WTC11 (cell line): ENCODE measurements around the gene PRM3. TPM values are rescaled to one million over a fixed set of nuclear protein-coding genes. Genes with fewer than 3 reads are reported as not detected.

Source experiments
- ATAC-seq: fragments of 200-7000 bp; cut with Tn5 transposase; 2 replicates; pipeline ENCODE4 v1.10.0; 2021; ENCODE audit warnings: mild to moderate bottlenecking, moderate library complexity
- CTCF ChIA-PET: fragments of 300-600 bp; sonication (Branson Sonifier 250); formaldehyde crosslinking; loops from one replicate; lab custom pipeline; 2021; ENCODE audit warnings: antibody characterized with exemption; lab: Charles Lee
- POLR2A ChIA-PET: fragments of 350-600 bp; sonication (Branson Sonifier 250); formaldehyde crosslinking; loops from one replicate; lab custom pipeline; 2021; ENCODE audit warnings: antibody characterized with exemption; lab: Charles Lee
- DNase-seq: peaks from one replicate; pipeline ENCODE4 v3.0.0; 2021; ENCODE audit warnings: low spot score
- H3K27ac Mint-ChIP-seq: 2 replicates; pipeline ENCODE4 v1.8.0; 2021; ENCODE audit warnings: mixed read lengths
- H3K27me3 Mint-ChIP-seq: 2 replicates; pipeline ENCODE4 v1.8.0; 2021; ENCODE audit warnings: low read depth, mild to moderate bottlenecking, moderate library complexity, mixed read lengths
- H3K36me3 Mint-ChIP-seq: 2 replicates; pipeline ENCODE4 v1.8.0; 2021; ENCODE audit warnings: mixed read lengths
- H3K4me1 Mint-ChIP-seq: 2 replicates; pipeline ENCODE4 v1.8.0; 2022; ENCODE audit warnings: mixed read lengths
- H3K4me3 Mint-ChIP-seq: 2 replicates; pipeline ENCODE4 v1.8.0; 2021; ENCODE audit warnings: mild to moderate bottlenecking, moderate library complexity, mixed read lengths
- H3K9me3 Mint-ChIP-seq: 2 replicates; pipeline ENCODE4 v1.8.0; 2021; ENCODE audit warnings: mixed read lengths
- AR ChIP-seq: fragments of 250-450 bp; sonication (Bioruptor Pico); IDR thresholded peaks from 2 replicates; pipeline ENCODE4 v1.9.0; 2021; ENCODE audit warnings: mild to moderate bottlenecking
- ARID4B ChIP-seq: sonication (generic); formaldehyde crosslinking; IDR thresholded peaks from 2 replicates; pipeline ENCODE4 v1.8.0; 2023; ENCODE audit warnings: missing genetic modification reagents, mild to moderate bottlenecking, borderline replicate concordance
- FOXK1 ChIP-seq: sonication (generic); formaldehyde crosslinking; IDR thresholded peaks from 2 replicates; pipeline ENCODE4 v1.8.0; 2022; ENCODE audit warnings: mild to moderate bottlenecking, moderate library complexity, missing genetic modification reagents
- FOXP1 ChIP-seq: sonication (generic); formaldehyde crosslinking; IDR thresholded peaks from 2 replicates; pipeline ENCODE4 v1.8.0; 2022; ENCODE audit warnings: missing genetic modification reagents, mild to moderate bottlenecking, moderate library complexity, borderline replicate concordance
- FOXP4 ChIP-seq: sonication (generic); formaldehyde crosslinking; IDR thresholded peaks from 2 replicates; pipeline ENCODE4 v1.8.0; 2022; ENCODE audit warnings: mild to moderate bottlenecking, missing genetic modification reagents
- GABPB1 ChIP-seq: sonication (generic); formaldehyde crosslinking; IDR thresholded peaks from 2 replicates; pipeline ENCODE4 v1.8.1; 2023; ENCODE audit warnings: mild to moderate bottlenecking, missing genetic modification reagents
- GRHL2 ChIP-seq: fragments of 250-450 bp; sonication (Bioruptor Pico); IDR thresholded peaks from 2 replicates; pipeline ENCODE4 v1.8.0; 2022; ENCODE audit warnings: mild to moderate bottlenecking, moderate library complexity; ENCODE audit not compliant: insufficient replicate concordance, severe bottlenecking
- HMGA2 ChIP-seq: fragments of 250-450 bp; sonication (Bioruptor Pico); IDR thresholded peaks from 2 replicates; pipeline ENCODE4 v1.4.0; 2021; ENCODE audit warnings: mild to moderate bottlenecking, moderate library complexity
- HMGXB4 ChIP-seq: sonication (generic); formaldehyde crosslinking; IDR thresholded peaks from 2 replicates; pipeline ENCODE4 v1.8.1; 2023; ENCODE audit warnings: mild to moderate bottlenecking, moderate library complexity, missing genetic modification reagents
- MYBL2 ChIP-seq: sonication (generic); formaldehyde crosslinking; IDR thresholded peaks from 2 replicates; pipeline ENCODE4 v1.8.1; 2023; ENCODE audit warnings: mild to moderate bottlenecking, moderate library complexity, missing genetic modification reagents
- NFATC4 ChIP-seq: fragments of 250-450 bp; sonication (Bioruptor Pico); IDR thresholded peaks from 2 replicates; pipeline ENCODE4 v1.9.0; 2021; ENCODE audit warnings: mild to moderate bottlenecking
- NFE2L1 ChIP-seq: sonication (generic); formaldehyde crosslinking; IDR thresholded peaks from 2 replicates; pipeline ENCODE4 v1.8.1; 2023; ENCODE audit warnings: missing genetic modification reagents
- NR1H2 ChIP-seq: sonication (generic); formaldehyde crosslinking; IDR thresholded peaks from 2 replicates; pipeline ENCODE4 v1.9.0; 2021; ENCODE audit warnings: mild to moderate bottlenecking, moderate library complexity, missing genetic modification reagents
- PRRX2 ChIP-seq: fragments of 250-450 bp; sonication (Bioruptor Pico); IDR thresholded peaks from 2 replicates; pipeline ENCODE4 v1.8.0; 2021; ENCODE audit warnings: mild to moderate bottlenecking
- STAT6 ChIP-seq: sonication (generic); formaldehyde crosslinking; conservative IDR thresholded peaks from 2 replicates; pipeline ENCODE4 v1.8.1; 2023; ENCODE audit warnings: mild to moderate bottlenecking, low read depth, missing genetic modification reagents, moderate library complexity
- TEAD1 ChIP-seq: sonication (generic); formaldehyde crosslinking; IDR thresholded peaks from 2 replicates; pipeline ENCODE4 v1.8.0; 2022; ENCODE audit warnings: mild to moderate bottlenecking, missing genetic modification reagents
- ZMAT4 ChIP-seq: fragments of 250-450 bp; sonication (Bioruptor Pico); IDR thresholded peaks from 2 replicates; pipeline ENCODE4 v1.9.0; 2021; ENCODE audit warnings: mild to moderate bottlenecking
- ZNF219 ChIP-seq: sonication (generic); formaldehyde crosslinking; IDR thresholded peaks from 2 replicates; pipeline ENCODE4 v1.8.0; 2023; ENCODE audit warnings: missing genetic modification reagents, mild to moderate bottlenecking, borderline replicate concordance
- ZNF317 ChIP-seq: sonication (generic); formaldehyde crosslinking; IDR thresholded peaks from 2 replicates; pipeline ENCODE4 v1.8.1; 2023; ENCODE audit warnings: low read depth, mild to moderate bottlenecking, moderate library complexity, missing genetic modification reagents, borderline replicate concordance
- ZNF671 ChIP-seq: fragments of 250-450 bp; sonication (Bioruptor Pico); IDR thresholded peaks from 2 replicates; pipeline ENCODE4 v1.8.0; 2021; ENCODE audit warnings: mild to moderate bottlenecking
- total RNA-seq: library from RNA; stranded (reverse); gene quantifications from 3 replicates; pipeline ENCODE4 v1.2.3, GENCODE V29; 2021

PRM3 gene
- total RNA-seq, 1 experiment from 2014 or later: not detected

GRCh38 chr16:11255737-11256660 is 17.4 kb downstream of the PRM3 start, which contains the start of gene SOCS1:
Gene SOCS1 (minus strand): TSS chr16:11256204. CDS start chr16:11255478, 726 bp downstream.
- Mint-ChIP-seq H3K4me1 (peaks cover 44% of the 10 kb centered on the region), H3K36me3 (peaks cover 19% of the 10 kb centered on the region), H3K4me3 (peak within 1 kb of the TSS; percentile 87), H3K9me3 (no peaks in the 10 kb centered on the region), H3K27ac (peak within 1 kb of the TSS; percentile 95), H3K27me3 (no peaks in the 10 kb centered on the region; the same call in 1 of the 2 replicates)
- peak; percentile 62 for ATAC-seq
- ChIA-PET CTCF (interaction anchor here (0.6 to 5.1 kb wide), 64 partner anchors 8 to 409 kb away, joined by 3 to 104 read pairs (median 5); partner anchors contain the start of genes DEXI, LITAF, PRM2 and PRM3), POLR2A (interaction anchor here (0.6 to 3.0 kb wide), 38 partner anchors 8 to 1114 kb away, joined by 3 to 27 read pairs (median 4); partner anchors contain the start of gene TNP2)
- peak; percentile 90 for DNase-seq
- TF ChIP-seq GRHL2 (CRISPR knock-in tag) (no peak), HMGA2 (CRISPR knock-in tag) (no peak), MYBL2 (CRISPR knock-in tag) (no peak; the same call in 1 of the 2 replicates), NFE2L1 (0 out of 2 replicates have a peak, but pooled peaks have one; percentile 40), ARID4B (CRISPR knock-in tag) (peak; percentile 60; the same call in 1 of the 2 replicates), HMGXB4 (peak; percentile 85), AR (CRISPR knock-in tag) (no peak), NFATC4 (CRISPR knock-in tag) (no peak; the same call in 1 of the 2 replicates), FOXP4 (CRISPR knock-in tag) (peak; percentile 41; the same call in 1 of the 2 replicates), GABPB1 (CRISPR knock-in tag) (peak; percentile 55), ZNF317 (CRISPR knock-in tag) (no peak), STAT6 (CRISPR knock-in tag) (no peak), ZMAT4 (CRISPR knock-in tag) (0 out of 2 replicates have a peak, but pooled peaks have one; percentile 37), ZNF219 (peak; percentile 80; the same call in 1 of the 2 replicates), NR1H2 (CRISPR knock-in tag) (0 out of 2 replicates have a peak, but pooled peaks have one; percentile 23), TEAD1 (CRISPR knock-in tag) (no peak), FOXP1 (peak; percentile 71; the same call in 1 of the 2 replicates), FOXK1 (CRISPR knock-in tag) (0 out of 2 replicates have a peak, but pooled peaks have one; percentile 28), ZNF671 (no peak), PRRX2 (no peak)
